ENCODE measurements around the gene DICER1.
"Not testable (repeated sequence)": the region's sequence is repeated elsewhere in the genome, so short reads cannot be mapped to it uniquely, and the experiment has no call there.

Gene DICER1

GRCh38 chr14:95183532-95184412, 26.4 kb upstream of the DICER1 start:
- DNase-seq, result no peak

GRCh38 chr14:95183082-95183481, 25.8 kb upstream of the DICER1 start:
- no peak for DNase-seq

GRCh38 chr14:95182379-95182778, 25.1 kb upstream of the DICER1 start:
- DNase-seq, result no peak

- DNase-seq, result no peak
Measured at GRCh38 chr14:95180966-95181741, 23.8 kb upstream of the DICER1 start.

- DNase-seq, result not testable (repeated sequence)
Measured at GRCh38 chr14:95175670-95176069, 18.3 kb upstream of the DICER1 start.

GRCh38 chr14:95174184-95174792, 17.0 kb upstream of the DICER1 start:
- DNase-seq, result no peak

GRCh38 chr14:95173518-95173917, 16.2 kb upstream of the DICER1 start:
- DNase-seq, result no peak

GRCh38 chr14:95167177-95167576, 9.8 kb upstream of the DICER1 start:
- DNase-seq, result no peak

- DNase-seq, result no peak
Measured at GRCh38 chr14:95165517-95165916, 8.2 kb upstream of the DICER1 start.

GRCh38 chr14:95164506-95164905, 7.2 kb upstream of the DICER1 start:
- DNase-seq, result no peak

GRCh38 chr14:95163666-95164065, 6.3 kb upstream of the DICER1 start:
- no peak for DNase-seq

- DNase-seq, result no peak
Measured at GRCh38 chr14:95163132-95163531, 5.8 kb upstream of the DICER1 start.

GRCh38 chr14:95162641-95163040, 5.3 kb upstream of the DICER1 start:
- DNase-seq, result no peak

GRCh38 chr14:95157048-95157326, 342 bp downstream of the DICER1 start:
- DNase-seq, result no peak

- no peak for DNase-seq
Measured at GRCh38 chr14:95156161-95157047, 925 bp downstream of the DICER1 start.

- no peak for DNase-seq
Measured at GRCh38 chr14:95155045-95155444, 2.3 kb downstream of the DICER1 start.

- no peak for DNase-seq
Measured at GRCh38 chr14:95153866-95154265, 3.5 kb downstream of the DICER1 start.

- DNase-seq, result no peak
Measured at GRCh38 chr14:95151561-95151960, 5.8 kb downstream of the DICER1 start.

GRCh38 chr14:95150910-95151309, 6.4 kb downstream of the DICER1 start:
- peak; percentile 36 for DNase-seq

GRCh38 chr14:95149441-95149840, 7.9 kb downstream of the DICER1 start:
- no peak for DNase-seq

GRCh38 chr14:95147597-95147996, 9.7 kb downstream of the DICER1 start:
- DNase-seq, result no peak

- no peak for DNase-seq
Measured at GRCh38 chr14:95146079-95146771, 11.1 kb downstream of the DICER1 start.

Measured in NCI-H187 treated with DMSO at 0.1 percent for 48 hours (cell line).